GM21423 (cell line): ENCODE results near the gene ADK.
"Not testable (repeated sequence)": the region's sequence is repeated elsewhere in the genome, so short reads cannot be mapped to it uniquely, and the experiment has no call there.

Experiments used
- ATAC-seq: cut with Tn5 transposase; IDR thresholded peaks from one replicate; pipeline ENCODE4 v1.9.1; 2021; ENCODE audit warnings: mild to moderate bottlenecking, moderate library complexity; ENCODE audit not compliant: unreplicated experiment

ADK gene

GRCh38 chr10:74140553-74140952 lies 10.5 kb upstream of the ADK start:
- no peak for ATAC-seq

GRCh38 chr10:74145133-74145532 lies 5.9 kb upstream of the ADK start:
- ATAC-seq, result no peak

GRCh38 chr10:74146980-74147379 lies 4.0 kb upstream of the ADK start:
- ATAC-seq, result not testable (repeated sequence)

GRCh38 chr10:74150204-74150989 lies 624 bp upstream of the ADK start, which contains the start of gene AP3M1:
Gene AP3M1 (minus strand): TSS chr10:74150828. CDS start chr10:74138379, 12,449 bp downstream.
- peak; percentile 40 for ATAC-seq

GRCh38 chr10:74151879-74152722 lies 1.1 kb downstream of the ADK start:
- no peak for ATAC-seq

- no peak for ATAC-seq
Measured at GRCh38 chr10:74153123-74153522, 2.1 kb downstream of the ADK start.

- no peak for ATAC-seq
Measured at GRCh38 chr10:74153676-74154075, 2.7 kb downstream of the ADK start.

- no peak for ATAC-seq
Measured at GRCh38 chr10:74156919-74157289, 5.9 kb downstream of the ADK start.

GRCh38 chr10:74160013-74160412 lies 9.0 kb downstream of the ADK start:
- no peak for ATAC-seq

GRCh38 chr10:74163319-74164068 lies 12.5 kb downstream of the ADK start:
- ATAC-seq, result no peak

- no peak for ATAC-seq
Measured at GRCh38 chr10:74164716-74165529, 13.9 kb downstream of the ADK start.

GRCh38 chr10:74165530-74165901 lies 14.5 kb downstream of the ADK start:
- ATAC-seq, result no peak

GRCh38 chr10:74167443-74167842 lies 16.4 kb downstream of the ADK start:
- no peak for ATAC-seq

- no peak for ATAC-seq
Measured at GRCh38 chr10:74171625-74172024, 20.6 kb downstream of the ADK start.

- ATAC-seq, result no peak
Measured at GRCh38 chr10:74174521-74174920, 23.5 kb downstream of the ADK start.

- ATAC-seq, result no peak
Measured at GRCh38 chr10:74175510-74176379, 24.7 kb downstream of the ADK start.

GRCh38 chr10:74176380-74177139 lies 25.5 kb downstream of the ADK start:
- ATAC-seq, result peak; percentile 89

GRCh38 chr10:74177140-74177677 lies 26.2 kb downstream of the ADK start:
- ATAC-seq, result peak; percentile 24
